Mesothelial cell of epicardium (in vitro differentiated cells): ENCODE results near the gene AKAP5. TPM values are rescaled to one million over a fixed set of nuclear protein-coding genes. Genes with fewer than 3 reads are reported as not detected.

ENCODE experiments used
- DNase-seq, 2 experiments: peaks; one replicate each; pipeline ENCODE4 v3.0.0; 2021; ENCODE audit warnings: low spot score in 2 of 2; ENCODE audit not compliant: unreplicated experiment in 2 of 2
- H3K27ac Mint-ChIP-seq: 2 replicates; pipeline ENCODE4 v1.8.0; 2021; ENCODE audit warnings: mixed read lengths
- H3K27me3 Mint-ChIP-seq: 2 replicates; pipeline ENCODE4 v1.8.0; 2021; ENCODE audit warnings: low read depth, mixed read lengths
- H3K36me3 Mint-ChIP-seq: 2 replicates; pipeline ENCODE4 v1.8.0; 2021; ENCODE audit warnings: mixed read lengths
- H3K4me1 Mint-ChIP-seq: 2 replicates; pipeline ENCODE4 v1.8.0; 2021; ENCODE audit warnings: mixed read lengths
- H3K4me3 Mint-ChIP-seq: 2 replicates; pipeline ENCODE4 v1.8.0; 2021; ENCODE audit warnings: mild to moderate bottlenecking, moderate library complexity, mixed read lengths
- H3K9me3 Mint-ChIP-seq: 2 replicates; pipeline ENCODE4 v1.8.0; 2021; ENCODE audit warnings: mixed read lengths
- total RNA-seq: library from RNA; stranded (reverse); gene quantifications from 3 replicates; pipeline ENCODE4 v1.2.1, GENCODE V29; 2021
- TF ChIP-seq, protein P1 (sequence below): fragments of 200-600 bp; sonication (generic); IDR thresholded peaks from one replicate; pipeline ENCODE4 v1.5.0; 2021; ENCODE audit warnings: antibody characterized with exemption; ENCODE audit not compliant: unreplicated experiment

AKAP5 gene
- total RNA-seq, 1 donor from 2014 or later = 2.1 TPM

DNA sequence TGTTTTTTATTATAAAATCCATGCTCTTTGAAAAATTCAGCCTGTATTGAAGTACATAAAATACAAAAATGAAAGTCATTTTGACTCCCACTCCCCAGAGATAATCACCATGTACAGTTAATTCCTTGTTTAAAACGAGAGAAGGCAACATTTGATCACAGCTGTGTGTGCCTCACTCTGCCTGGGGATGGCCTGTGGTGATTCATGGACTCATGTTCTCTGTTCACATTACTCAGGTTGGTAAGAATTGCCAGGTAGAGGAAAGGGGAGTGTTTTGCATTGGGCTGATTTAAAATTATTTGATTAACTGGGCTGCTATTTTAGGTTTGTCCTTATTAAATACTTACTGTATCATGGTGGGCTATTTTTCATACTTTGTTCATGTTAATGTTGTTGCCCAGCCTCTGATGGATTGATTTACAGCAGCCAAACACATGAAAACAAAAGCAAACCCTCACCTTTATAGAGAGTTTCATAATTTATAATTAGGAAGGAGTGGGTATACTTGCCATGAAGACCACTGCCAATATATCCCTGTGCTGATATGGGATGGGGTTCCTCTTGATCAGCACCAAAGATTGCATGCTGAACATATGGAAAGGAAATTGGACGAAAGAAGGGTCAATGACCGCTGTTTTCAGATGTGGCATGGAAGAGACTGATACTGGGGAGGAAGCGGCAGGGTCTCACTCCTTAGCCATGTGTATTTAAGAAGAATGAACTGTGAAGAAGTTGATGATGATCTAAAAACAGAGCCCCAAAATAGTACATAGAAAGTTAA, 42.3 kb downstream of the AKAP5 start:
- peak overlapping the region; percentile 81 for H3K4me3 Mint-ChIP-seq
- TF ChIP-seq, protein P1, sequence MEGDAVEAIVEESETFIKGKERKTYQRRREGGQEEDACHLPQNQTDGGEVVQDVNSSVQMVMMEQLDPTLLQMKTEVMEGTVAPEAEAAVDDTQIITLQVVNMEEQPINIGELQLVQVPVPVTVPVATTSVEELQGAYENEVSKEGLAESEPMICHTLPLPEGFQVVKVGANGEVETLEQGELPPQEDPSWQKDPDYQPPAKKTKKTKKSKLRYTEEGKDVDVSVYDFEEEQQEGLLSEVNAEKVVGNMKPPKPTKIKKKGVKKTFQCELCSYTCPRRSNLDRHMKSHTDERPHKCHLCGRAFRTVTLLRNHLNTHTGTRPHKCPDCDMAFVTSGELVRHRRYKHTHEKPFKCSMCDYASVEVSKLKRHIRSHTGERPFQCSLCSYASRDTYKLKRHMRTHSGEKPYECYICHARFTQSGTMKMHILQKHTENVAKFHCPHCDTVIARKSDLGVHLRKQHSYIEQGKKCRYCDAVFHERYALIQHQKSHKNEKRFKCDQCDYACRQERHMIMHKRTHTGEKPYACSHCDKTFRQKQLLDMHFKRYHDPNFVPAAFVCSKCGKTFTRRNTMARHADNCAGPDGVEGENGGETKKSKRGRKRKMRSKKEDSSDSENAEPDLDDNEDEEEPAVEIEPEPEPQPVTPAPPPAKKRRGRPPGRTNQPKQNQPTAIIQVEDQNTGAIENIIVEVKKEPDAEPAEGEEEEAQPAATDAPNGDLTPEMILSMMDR = no peak
- H3K4me1 Mint-ChIP-seq = peaks cover 59% of the 10 kb centered on the region

DNA sequence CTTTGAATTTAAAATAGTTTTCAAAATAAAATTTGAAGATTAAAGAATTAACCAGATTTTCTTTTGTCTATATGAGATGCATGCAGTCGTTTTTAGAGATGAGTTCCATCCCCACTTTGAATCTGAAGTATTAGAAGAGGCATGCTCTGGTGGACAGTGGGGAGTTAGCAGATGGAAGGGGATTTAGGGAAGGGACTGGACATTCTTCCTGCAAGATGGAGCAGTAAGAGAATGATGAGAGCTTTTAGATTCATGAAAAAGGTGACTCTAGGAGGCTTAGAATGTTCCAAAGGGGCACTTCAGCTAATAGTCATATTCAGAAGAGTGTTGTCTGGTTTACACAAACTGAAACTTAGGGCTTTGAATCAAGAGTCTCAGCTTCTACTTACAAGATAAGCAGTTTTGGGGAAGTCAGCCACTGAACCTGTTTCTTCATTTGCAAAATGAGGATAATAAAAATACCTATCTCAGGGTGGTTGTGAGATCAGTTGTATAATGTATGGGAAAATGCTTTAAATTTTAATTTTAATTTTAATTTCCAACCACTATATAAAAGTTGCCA, 43.0 kb downstream of the AKAP5 start:
- Mint-ChIP-seq H3K4me3 (no peak overlapping the region), H3K9me3 (no peaks in the 10 kb centered on the region), H3K36me3 (no peaks in the 10 kb centered on the region), H3K4me1 (peaks cover 55% of the 10 kb centered on the region), H3K27me3 (no peaks in the 10 kb centered on the region), H3K27ac (peak overlapping the region; percentile 24)
- TF ChIP-seq, protein P1 = no peak
- DNase-seq = no peak

More for the DNA sequence above, 42.3 kb downstream of the AKAP5 start:
- DNase-seq = no peak
- Mint-ChIP-seq H3K27ac (peak overlapping the region; percentile 53), H3K27me3 (no peaks in the 10 kb centered on the region), H3K36me3 (no peaks in the 10 kb centered on the region), H3K9me3 (no peaks in the 10 kb centered on the region)

DNA sequence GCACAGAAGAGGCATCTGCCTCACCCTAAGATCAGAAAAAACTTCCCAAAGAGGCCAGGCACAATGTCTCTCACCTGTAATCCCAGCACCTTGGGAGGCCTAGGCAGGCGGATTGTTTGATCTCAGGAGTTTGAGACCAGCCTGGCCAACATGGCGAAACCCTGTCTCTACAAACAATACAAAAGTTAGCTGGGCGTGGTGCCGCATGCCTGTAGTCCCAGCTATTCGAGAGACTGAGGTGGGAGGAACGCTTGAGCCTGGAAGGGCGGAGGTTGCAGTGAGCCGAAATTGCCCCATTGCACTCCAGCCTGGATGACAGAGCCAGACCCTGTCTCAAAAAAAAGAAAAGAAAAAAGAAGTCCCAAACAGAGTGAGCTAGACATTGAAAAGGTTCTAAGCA, 43.7 kb downstream of the AKAP5 start:
- Mint-ChIP-seq H3K27ac (peak overlapping the region; percentile 71), H3K4me1 (peaks cover 55% of the 10 kb centered on the region), H3K36me3 (no peaks in the 10 kb centered on the region), H3K4me3 (no peak overlapping the region), H3K27me3 (no peaks in the 10 kb centered on the region), H3K9me3 (no peaks in the 10 kb centered on the region)
- TF ChIP-seq, protein P1 = no peak
- no peak for DNase-seq

DNA sequence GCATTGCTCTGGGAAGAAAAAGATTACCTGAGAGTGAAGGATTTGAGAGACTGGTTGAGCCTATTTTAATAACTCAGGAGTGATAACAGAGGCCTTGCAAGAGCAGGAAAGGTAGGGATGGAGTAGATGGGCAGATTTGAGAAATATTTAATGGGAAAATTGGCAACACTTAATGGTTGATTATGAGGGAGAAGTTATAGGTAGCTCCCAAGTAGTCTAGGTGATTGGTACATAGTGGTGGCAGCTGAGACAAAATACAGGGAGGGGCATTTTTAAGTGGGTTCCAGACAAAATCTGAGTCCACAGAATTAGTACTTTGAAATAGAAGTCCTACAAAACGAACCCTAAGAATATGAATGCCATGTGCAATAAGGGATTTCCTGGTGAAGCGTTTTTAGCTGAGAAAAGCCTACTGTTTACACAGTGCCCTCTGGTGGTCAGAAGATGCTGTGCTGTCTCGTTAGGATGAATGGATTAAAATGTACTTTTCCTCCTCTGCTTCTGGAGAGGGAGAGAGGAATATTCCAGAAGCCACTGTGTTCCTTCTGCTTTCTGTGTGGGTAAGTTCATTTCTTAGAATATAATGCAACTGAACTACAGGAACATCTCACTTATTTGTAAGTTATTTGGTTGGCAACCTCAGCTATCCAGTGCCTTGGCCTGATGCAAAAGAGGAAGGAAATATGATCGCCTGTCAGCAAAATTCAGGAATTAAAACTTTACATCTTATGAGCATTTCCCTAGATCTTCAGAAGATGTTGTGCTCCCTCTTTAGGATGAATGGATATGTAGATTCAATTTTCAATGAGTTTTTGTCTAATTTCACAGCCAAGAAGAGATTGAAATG, 45.7 kb downstream of the AKAP5 start:
- Mint-ChIP-seq H3K9me3 (no peaks in the 10 kb centered on the region), H3K4me1 (peaks cover 54% of the 10 kb centered on the region), H3K27ac (no peak overlapping the region), H3K4me3 (no peak overlapping the region), H3K27me3 (no peaks in the 10 kb centered on the region), H3K36me3 (no peaks in the 10 kb centered on the region)
- DNase-seq = peak in 1 of 2 experiments; percentile 67
- TF ChIP-seq, protein P1 = peak; percentile 85

DNA sequence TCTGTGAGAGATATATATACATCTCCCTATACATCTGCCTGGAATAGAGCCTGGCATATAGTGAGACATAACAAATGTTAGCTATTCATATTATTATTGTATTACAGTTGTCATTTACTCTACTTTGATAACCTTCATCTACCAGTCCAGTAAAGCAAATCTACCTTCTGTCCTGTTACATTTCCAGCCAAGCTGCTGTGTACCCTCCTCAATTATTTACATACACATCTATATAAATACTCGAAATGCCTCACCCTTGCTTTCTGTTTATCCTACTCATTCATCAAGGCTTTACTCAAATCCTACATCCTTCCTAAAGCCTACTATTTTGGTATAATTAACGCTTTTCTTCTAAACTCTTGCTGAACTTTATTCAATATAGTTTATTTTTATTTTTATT, 48.0 kb downstream of the AKAP5 start:
- Mint-ChIP-seq H3K9me3 (no peaks in the 10 kb centered on the region), H3K4me3 (no peak overlapping the region), H3K4me1 (peaks cover 38% of the 10 kb centered on the region), H3K27me3 (no peaks in the 10 kb centered on the region), H3K27ac (no peak overlapping the region), H3K36me3 (no peaks in the 10 kb centered on the region)
- DNase-seq = no peak
- TF ChIP-seq, protein P1 = no peak
